ENCODE data around the gene HIVEP3.

DNA sequence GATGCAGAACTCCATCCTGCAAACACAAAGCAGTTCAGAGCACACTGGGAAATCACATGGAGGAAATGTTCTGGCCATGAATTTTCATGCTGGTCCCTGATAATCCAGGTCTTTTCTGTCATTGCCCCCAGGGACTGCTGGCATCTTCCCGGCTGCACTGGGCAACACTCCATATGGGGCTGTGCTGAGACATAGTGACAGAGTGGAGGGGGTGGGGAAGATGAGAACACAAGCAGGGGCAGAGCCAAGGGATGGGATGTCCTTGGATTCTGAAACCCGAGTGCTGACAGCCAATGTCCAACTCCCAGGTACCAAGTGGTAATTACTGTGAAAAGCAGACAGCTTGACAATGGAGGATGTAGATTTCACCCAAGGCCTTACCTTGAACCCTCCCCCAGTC lies 185.7 kb downstream of the HIVEP3 start:
- TF ChIP-seq CTCF (IDR thresholded peaks at IDR 0.05) (no peak), POLR2A (IDR thresholded peaks at IDR 0.05) (no peak)

Data from right lobe of liver (tissue), 4 donors.